OCI-LY3 (cell line): ENCODE results near the gene ANK2.

Experiments used
- H2AFZ ChIP-seq: fragments of 200-600, 300-600 bp; shearing (Covaris generic); 2 replicates; pipeline ENCODE4 v1.6.0; 2014; ENCODE audit warnings: antibody characterized with exemption, low read depth, low read length
- H3K27ac ChIP-seq: fragments of 200-600, 300-600 bp; sonication (generic); 2 replicates; pipeline ENCODE4 v1.5.1; 2014; ENCODE audit warnings: mild to moderate bottlenecking, low read length, moderate library complexity, mixed read lengths
- H3K27me3 ChIP-seq: fragments of 200-600, 300-600 bp; sonication (generic); 2 replicates; pipeline ENCODE4 v1.6.1; 2014; ENCODE audit warnings: low read depth, low read length, mixed read lengths
- H3K36me3 ChIP-seq: fragments of 200-600, 300-600 bp; sonication (generic); replicated peaks from 2 replicates; pipeline ENCODE3; 2014; ENCODE audit warnings: low read depth, low read length, mixed read lengths
- H3K4me1 ChIP-seq: fragments of 300-600, 200-600 bp; sonication (generic); 2 replicates; pipeline ENCODE4 v1.6.1; 2014; ENCODE audit warnings: low read length, mixed read lengths
- H3K4me2 ChIP-seq: fragments of 200-600, 300-600 bp; sonication (generic); 2 replicates; pipeline ENCODE4 v1.6.1; 2014; ENCODE audit warnings: low read length, mixed read lengths
- H3K4me3 ChIP-seq: fragments of 300-600, 200-600 bp; sonication (generic); 2 replicates; pipeline ENCODE4 v1.5.1; 2014; ENCODE audit warnings: antibody characterized with exemption, mild to moderate bottlenecking, low read length, moderate library complexity
- H3K79me2 ChIP-seq: fragments of 300-600, 200-600 bp; shearing (Covaris generic); 2 replicates; pipeline ENCODE4 v1.6.1; 2014; ENCODE audit warnings: mild to moderate bottlenecking, low read length, mixed read lengths
- H3K9ac ChIP-seq: fragments of 300-600, 200-600 bp; shearing (Covaris generic); 2 replicates; pipeline ENCODE4 v1.6.0; 2014; ENCODE audit warnings: mild to moderate bottlenecking, low read length, moderate library complexity
- H3K9me3 ChIP-seq: fragments of 200-600, 300-600 bp; shearing (Covaris generic); 2 replicates; pipeline ENCODE4 v1.6.1; 2014; ENCODE audit warnings: low read length, mixed read lengths; ENCODE audit not compliant: insufficient read depth
- H4K20me1 ChIP-seq: fragments of 200-600, 300-600 bp; sonication (generic); 2 replicates; pipeline ENCODE4 v1.6.1; 2016; ENCODE audit warnings: low read length, mixed read lengths; ENCODE audit not compliant: insufficient read depth
- EZH2phosphoT487 ChIP-seq: fragments of 200-600 bp; shearing (Covaris generic); IDR thresholded peaks from 2 replicates; pipeline ENCODE4 v1.6.1; 2018; ENCODE audit warnings: antibody characterized with exemption, mixed run types, low read depth
- TF ChIP-seq, protein P1 (sequence below): fragments of 200-600, 300-600 bp; sonication (generic); IDR thresholded peaks from 2 replicates; pipeline ENCODE4 v1.5.1; 2014; ENCODE audit warnings: antibody characterized with exemption, low read length, low read depth

Gene ANK2

DNA sequence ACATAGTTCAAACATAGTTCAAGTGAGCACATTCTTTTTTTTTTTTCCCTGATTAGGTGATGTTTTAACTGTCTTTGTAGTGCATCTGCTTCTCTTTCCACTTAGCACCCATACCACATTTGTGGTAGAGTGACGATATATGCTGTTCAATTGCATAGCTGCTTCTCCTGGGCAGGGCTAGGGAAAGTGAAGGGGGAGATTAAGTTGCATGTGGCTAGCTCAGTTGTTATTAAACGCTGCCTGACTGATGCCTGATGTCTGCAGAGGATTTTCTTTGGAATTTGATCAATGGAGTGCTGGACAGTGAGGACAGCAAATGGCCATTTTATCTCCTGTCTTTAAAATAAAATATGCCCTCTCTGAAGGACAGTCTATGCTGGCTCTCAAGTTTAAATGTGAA is 63.7 kb downstream of the ANK2 start:
- Histone ChIP-seq H3K4me2 (no peak overlapping the region), H4K20me1 (no peaks in the 10 kb centered on the region), H3K9ac (no peak overlapping the region), H3K27me3 (no peaks in the 10 kb centered on the region), H3K4me3 (no peak overlapping the region), H2AFZ (no peak overlapping the region), H3K79me2 (no peaks in the 10 kb centered on the region), H3K4me1 (no peaks in the 10 kb centered on the region), H3K27ac (no peak overlapping the region), H3K36me3 (no peaks in the 10 kb centered on the region), H3K9me3 (no peaks in the 10 kb centered on the region)
- TF ChIP-seq, protein P1, sequence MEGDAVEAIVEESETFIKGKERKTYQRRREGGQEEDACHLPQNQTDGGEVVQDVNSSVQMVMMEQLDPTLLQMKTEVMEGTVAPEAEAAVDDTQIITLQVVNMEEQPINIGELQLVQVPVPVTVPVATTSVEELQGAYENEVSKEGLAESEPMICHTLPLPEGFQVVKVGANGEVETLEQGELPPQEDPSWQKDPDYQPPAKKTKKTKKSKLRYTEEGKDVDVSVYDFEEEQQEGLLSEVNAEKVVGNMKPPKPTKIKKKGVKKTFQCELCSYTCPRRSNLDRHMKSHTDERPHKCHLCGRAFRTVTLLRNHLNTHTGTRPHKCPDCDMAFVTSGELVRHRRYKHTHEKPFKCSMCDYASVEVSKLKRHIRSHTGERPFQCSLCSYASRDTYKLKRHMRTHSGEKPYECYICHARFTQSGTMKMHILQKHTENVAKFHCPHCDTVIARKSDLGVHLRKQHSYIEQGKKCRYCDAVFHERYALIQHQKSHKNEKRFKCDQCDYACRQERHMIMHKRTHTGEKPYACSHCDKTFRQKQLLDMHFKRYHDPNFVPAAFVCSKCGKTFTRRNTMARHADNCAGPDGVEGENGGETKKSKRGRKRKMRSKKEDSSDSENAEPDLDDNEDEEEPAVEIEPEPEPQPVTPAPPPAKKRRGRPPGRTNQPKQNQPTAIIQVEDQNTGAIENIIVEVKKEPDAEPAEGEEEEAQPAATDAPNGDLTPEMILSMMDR = no peak
- TF ChIP-seq EZH2phosphoT487 = no peak

DNA sequence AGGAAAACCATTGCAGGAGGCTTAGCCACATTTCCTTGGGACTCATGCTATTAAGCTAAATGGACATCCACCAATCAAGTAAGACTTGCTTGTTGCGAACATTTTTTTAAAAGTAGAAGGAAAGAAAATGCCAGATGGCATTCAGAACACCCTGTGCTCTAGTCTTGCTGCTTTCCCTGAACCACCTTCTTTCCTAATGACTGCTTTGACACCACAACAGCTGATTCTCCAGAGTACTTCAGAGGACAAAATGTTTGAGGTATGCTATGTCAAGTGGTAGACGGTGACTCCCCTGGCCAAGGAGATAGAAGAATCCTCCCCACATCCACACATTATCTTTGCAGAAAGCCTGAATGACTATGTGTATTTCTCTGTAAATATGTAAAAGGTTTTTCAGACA is 65.4 kb downstream of the ANK2 start:
- Histone ChIP-seq H2AFZ (no peak overlapping the region), H3K4me1 (no peaks in the 10 kb centered on the region), H3K36me3 (no peaks in the 10 kb centered on the region), H3K4me3 (no peak overlapping the region), H3K9ac (no peak overlapping the region), H3K27ac (no peak overlapping the region), H4K20me1 (no peaks in the 10 kb centered on the region), H3K4me2 (no peak overlapping the region), H3K79me2 (no peaks in the 10 kb centered on the region), H3K27me3 (no peaks in the 10 kb centered on the region), H3K9me3 (no peaks in the 10 kb centered on the region)
- no peak for TF ChIP-seq EZH2phosphoT487
- TF ChIP-seq, protein P1 = no peak

DNA sequence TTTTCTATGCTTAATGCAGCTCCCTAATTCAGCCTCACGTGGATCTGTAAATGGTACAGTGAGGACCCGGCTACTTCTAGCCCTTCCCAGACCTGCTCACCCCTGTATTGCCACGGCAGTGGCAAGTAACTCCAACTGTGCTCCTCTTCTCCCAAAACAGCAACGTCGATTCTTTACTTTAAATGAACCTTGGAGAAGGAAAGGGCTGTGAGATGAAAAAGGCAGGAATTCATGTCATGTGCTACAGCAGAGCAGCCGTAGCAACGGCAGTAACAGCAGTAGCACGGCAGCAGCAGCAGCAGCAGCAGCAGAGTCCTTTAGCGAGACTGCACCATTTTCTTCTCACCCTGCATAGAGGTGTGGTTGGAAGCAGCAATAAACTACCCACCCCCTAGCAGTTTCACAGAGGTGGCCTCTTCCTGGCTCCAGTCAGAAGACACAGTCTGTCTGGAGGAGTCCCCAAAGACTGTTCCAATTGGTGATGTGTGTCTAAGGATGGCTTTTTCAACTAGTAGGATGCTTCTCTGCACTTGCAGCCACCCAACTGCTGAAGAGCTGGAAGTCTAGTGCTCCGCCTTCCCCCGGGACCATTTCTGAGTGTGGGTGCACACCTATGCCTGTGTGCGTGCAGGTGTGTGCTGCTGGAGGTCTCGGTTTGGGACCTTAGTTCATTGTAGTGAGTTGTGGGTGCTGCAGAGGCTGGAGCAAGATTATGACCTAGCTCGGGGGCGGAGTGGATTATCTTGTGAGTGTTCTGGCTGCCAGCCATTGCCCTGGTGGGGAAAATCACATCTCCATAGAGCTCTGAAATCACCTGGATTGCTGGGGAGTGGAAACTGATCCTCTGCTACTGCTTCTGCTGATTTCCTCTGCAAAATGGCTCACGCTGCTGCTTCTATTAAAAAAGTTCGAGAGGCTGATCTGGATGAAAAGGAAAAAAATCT is 67.2 kb downstream of the ANK2 start:
- Histone ChIP-seq H3K4me2 (no peak overlapping the region), H3K36me3 (no peaks in the 10 kb centered on the region), H3K9me3 (no peaks in the 10 kb centered on the region), H3K27ac (no peak overlapping the region), H3K4me3 (no peak overlapping the region), H3K79me2 (no peaks in the 10 kb centered on the region), H3K27me3 (no peaks in the 10 kb centered on the region), H2AFZ (no peak overlapping the region), H3K9ac (no peak overlapping the region), H3K4me1 (no peaks in the 10 kb centered on the region), H4K20me1 (no peaks in the 10 kb centered on the region)
- no peak for TF ChIP-seq EZH2phosphoT487
- TF ChIP-seq, protein P1 = no peak

DNA sequence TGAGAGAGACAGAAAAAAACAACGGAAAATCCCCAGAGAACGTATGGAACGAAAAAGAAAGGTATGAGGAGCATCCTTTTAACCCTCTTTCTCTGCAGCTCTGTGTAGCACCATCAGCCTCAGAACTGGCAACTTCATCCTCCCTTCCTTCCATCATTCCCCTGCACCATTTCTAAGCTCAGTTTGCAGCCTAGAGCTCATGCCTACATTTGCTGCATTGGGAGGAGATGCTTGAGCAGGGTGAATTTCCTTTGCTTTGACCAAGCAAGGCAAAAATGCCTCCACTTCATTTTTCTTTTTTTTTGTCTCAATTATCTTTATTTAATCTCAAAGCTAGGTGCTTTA is 67.9 kb downstream of the ANK2 start:
- no peak overlapping the region for H2AFZ ChIP-seq
- no peaks in the 10 kb centered on the region for H3K36me3 ChIP-seq
- H3K79me2 ChIP-seq = no peaks in the 10 kb centered on the region
- no peaks in the 10 kb centered on the region for H3K27me3 ChIP-seq
- no peak overlapping the region for H3K4me3 ChIP-seq
- no peak overlapping the region for H3K27ac ChIP-seq
- no peaks in the 10 kb centered on the region for H3K9me3 ChIP-seq
- H3K4me1 ChIP-seq = no peaks in the 10 kb centered on the region
- H4K20me1 ChIP-seq = no peaks in the 10 kb centered on the region
- no peak overlapping the region for H3K9ac ChIP-seq
- H3K4me2 ChIP-seq = no peak overlapping the region
- TF ChIP-seq EZH2phosphoT487 = no peak
- TF ChIP-seq, protein P1 = no peak
